GM21360 (cell line): ENCODE data around the gene OR4C13.
"Not testable (repeated sequence)": the region's sequence is repeated elsewhere in the genome, so short reads cannot be mapped to it uniquely, and the experiment has no call there.

ENCODE experiments used
- ATAC-seq: cut with Tn5 transposase; IDR thresholded peaks from one replicate; pipeline ENCODE4 v1.9.1; 2021; ENCODE audit warnings: mild to moderate bottlenecking, moderate library complexity; ENCODE audit not compliant: unreplicated experiment

Gene OR4C13

DNA sequence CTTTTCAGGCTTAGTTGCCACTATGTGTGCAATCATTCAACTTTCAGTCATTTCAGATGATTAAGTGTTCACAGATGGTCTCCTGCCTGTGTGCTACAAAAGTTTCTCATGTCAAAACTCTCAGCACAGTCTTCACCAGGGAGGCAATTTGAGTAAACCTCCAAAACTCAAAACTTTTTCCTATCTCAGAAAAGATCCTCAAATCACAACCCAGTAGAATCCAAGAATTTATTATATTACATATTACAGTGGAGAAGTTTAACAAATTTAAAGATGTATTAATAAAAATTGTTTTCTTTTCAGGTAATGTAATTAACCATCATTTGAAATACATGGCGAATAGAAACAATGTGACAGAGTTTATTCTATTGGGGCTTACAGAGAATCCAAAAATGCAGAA lies at the start of gene OR4C13:
Gene OR4C13, plus strand, starts transcription at position 301 of the 400 bp plus-strand sequence. Its CDS starts 32 bp downstream, at position 333.
- no peak for ATAC-seq

DNA sequence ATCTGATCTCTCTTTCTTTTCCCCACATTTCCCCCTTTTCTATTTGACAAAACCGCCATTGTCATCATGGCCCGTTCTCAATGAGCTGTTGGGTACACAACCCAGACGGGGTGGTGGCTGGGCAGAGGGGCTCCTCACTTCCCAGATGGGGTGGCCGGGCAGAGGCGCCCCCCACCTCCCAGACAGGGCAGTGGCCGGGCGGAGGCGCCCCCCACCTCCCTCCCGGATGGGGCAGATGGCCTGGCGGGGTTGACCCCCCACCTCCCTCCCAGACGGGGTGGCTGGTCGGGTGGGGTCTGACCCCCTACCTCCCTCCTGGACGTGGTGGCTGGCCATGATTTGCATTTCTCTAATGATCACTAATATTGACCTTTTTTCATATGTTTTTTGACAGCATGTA lies 40.7 kb upstream of the OR4C13 start:
- not testable (repeated sequence) for ATAC-seq

- ATAC-seq, result not testable (repeated sequence)
Measured at GRCh38 chr11:49948701-49949100, 3.5 kb upstream of the OR4C13 start.

GRCh38 chr11:49973439-49973838 lies 21.2 kb downstream of the OR4C13 start:
- ATAC-seq, result not testable (repeated sequence)

DNA sequence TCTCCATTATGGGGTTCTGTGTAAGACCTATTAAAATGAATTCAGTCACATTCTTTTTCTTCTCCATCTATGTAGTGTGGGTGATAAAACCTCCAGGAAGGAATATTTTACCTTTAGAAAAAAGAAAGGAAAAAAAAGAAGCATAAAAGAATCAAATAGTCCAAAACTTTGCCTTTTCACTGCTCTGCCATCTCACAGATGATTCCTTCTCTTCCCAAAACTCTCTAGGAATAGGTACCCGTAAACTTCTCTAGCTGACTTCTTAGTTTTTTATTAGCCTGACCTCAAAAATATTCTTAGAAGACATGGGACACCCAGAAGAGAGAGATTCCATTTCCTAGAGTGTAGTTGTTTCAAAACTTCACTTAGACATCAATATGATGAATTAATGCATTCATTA lies 30.2 kb downstream of the OR4C13 start, which contains the start of gene OR4C12:
Gene OR4C12, minus strand, starts transcription at position 101 of the 400 bp plus-strand sequence. Its CDS starts 34 bp downstream, at position 67.
- ATAC-seq, result not testable (repeated sequence)

GRCh38 chr11:49995565-49995964 lies 43.4 kb downstream of the OR4C13 start:
- no peak for ATAC-seq
